ENCODE data around the gene PLD1.

Gene PLD1

GRCh38 chr3:171769461-171769860, 40.8 kb downstream of the PLD1 start:
- DNase-seq (ENCODE audit: extremely low read depth, low read depth): no peak
- TF ChIP-seq, protein P1, sequence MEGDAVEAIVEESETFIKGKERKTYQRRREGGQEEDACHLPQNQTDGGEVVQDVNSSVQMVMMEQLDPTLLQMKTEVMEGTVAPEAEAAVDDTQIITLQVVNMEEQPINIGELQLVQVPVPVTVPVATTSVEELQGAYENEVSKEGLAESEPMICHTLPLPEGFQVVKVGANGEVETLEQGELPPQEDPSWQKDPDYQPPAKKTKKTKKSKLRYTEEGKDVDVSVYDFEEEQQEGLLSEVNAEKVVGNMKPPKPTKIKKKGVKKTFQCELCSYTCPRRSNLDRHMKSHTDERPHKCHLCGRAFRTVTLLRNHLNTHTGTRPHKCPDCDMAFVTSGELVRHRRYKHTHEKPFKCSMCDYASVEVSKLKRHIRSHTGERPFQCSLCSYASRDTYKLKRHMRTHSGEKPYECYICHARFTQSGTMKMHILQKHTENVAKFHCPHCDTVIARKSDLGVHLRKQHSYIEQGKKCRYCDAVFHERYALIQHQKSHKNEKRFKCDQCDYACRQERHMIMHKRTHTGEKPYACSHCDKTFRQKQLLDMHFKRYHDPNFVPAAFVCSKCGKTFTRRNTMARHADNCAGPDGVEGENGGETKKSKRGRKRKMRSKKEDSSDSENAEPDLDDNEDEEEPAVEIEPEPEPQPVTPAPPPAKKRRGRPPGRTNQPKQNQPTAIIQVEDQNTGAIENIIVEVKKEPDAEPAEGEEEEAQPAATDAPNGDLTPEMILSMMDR (IDR thresholded peaks at IDR 0.05; ENCODE audit: low read depth, low read length): no peak

- no peak for DNase-seq (ENCODE audit: extremely low read depth, low read depth)
- TF ChIP-seq, protein P1 (IDR thresholded peaks at IDR 0.05; ENCODE audit: low read depth, low read length): no peak
These were observed 41.3 kb downstream of the PLD1 start for GRCh38 chr3:171768986-171769385.

GRCh38 chr3:171768281-171768900, 41.9 kb downstream of the PLD1 start:
- DNase-seq (ENCODE audit: extremely low read depth, low read depth): no peak
- TF ChIP-seq, protein P1 (IDR thresholded peaks at IDR 0.05; ENCODE audit: low read depth, low read length): no peak

DNA sequence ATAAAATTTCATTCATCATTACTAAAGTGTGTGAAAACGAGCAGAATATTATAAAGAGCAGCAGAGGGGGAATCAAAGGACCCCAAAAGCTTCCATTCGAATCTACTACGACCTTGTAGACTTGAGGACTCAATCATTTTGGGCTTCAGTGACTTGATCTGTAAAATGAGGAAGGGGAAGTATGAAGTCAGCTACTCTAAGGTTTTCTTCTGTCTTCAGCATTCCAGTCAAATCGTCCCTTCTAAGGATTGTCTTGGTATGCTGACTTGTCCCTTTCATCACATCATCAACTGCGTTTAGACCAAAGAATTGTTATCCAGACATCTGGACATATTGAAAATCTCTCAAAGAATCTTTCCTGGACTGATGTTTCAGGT, 44.8 kb downstream of the PLD1 start:
- no peak for DNase-seq (ENCODE audit: extremely low read depth, low read depth)
- TF ChIP-seq, protein P1 (IDR thresholded peaks at IDR 0.05; ENCODE audit: low read depth, low read length): no peak

DNA sequence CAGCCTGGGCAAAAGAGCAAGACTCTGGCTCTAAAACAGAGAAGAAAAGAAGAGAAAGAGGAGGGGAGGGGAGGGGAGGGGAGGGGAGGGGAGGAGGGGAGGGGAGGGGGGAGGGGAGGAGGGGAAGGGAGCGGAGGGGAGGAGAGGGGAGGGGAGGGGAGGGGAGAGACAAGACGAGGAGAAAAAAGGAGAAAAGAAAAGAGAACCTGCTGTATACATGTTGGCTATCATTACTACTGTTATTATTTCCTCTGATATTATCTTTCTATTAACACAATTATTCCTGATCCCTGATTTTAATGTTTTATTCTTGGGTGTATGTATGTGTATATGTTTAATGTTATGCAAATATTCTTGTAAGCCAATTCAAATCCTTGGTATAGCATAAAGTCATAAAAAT, 46.9 kb downstream of the PLD1 start:
- no peak for DNase-seq (ENCODE audit: extremely low read depth, low read depth)
- TF ChIP-seq, protein P1 (IDR thresholded peaks at IDR 0.05; ENCODE audit: low read depth, low read length): no peak

DNA sequence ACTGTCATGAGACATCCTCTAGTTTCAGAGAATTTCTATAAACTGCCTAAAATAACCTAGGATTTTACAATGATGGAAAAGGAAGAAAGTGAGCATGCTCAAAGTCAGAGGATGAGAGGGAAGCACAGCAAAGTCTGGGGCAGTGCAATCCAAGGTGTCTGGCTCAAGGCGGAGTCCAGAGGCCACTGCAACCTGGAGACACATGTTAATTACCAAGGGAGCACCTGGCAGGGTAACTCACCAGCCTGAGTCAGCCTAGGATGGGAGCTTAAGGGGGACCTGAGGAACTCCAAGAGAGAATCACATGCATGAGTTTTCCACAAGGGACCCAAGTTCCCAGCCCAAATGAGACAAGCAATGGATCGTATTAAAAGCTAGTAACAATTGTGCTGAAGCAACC, 49.8 kb downstream of the PLD1 start:
- DNase-seq (ENCODE audit: extremely low read depth, low read depth): no peak
- TF ChIP-seq, protein P1 (IDR thresholded peaks at IDR 0.05; ENCODE audit: low read depth, low read length): no peak

- TF ChIP-seq, protein P1 (IDR thresholded peaks at IDR 0.05; ENCODE audit: low read depth, low read length): no peak
These were observed 52.2 kb downstream of the PLD1 start for GRCh38 chr3:171758109-171758508.

More at GRCh38 chr3:171758109-171758508, 52.2 kb downstream of the PLD1 start:
- DNase-seq (ENCODE audit: extremely low read depth, low read depth): no peak
